ENCODE results near the gene PTPN23. TPM values are rescaled to one million over a fixed set of nuclear protein-coding genes. Genes with fewer than 3 reads are reported as not detected.

Gene PTPN23
- total and polyA plus RNA-seq, 8 donors: 8.6 to 120 (median 27.6) TPM

GRCh38 chr3:47381317-47382157, 716 bp downstream of the PTPN23 start:
- no peaks in the 10 kb centered on the region for H3K27me3 ChIP-seq
- H3K4me1 ChIP-seq: peaks cover 36 to 82% (median 61%) of the 10 kb centered on the region in 4 donors
- peak overlapping the region; percentile 94 to 98 (median 95) for H3K27ac ChIP-seq
- peak; percentile 82 to 96 for DNase-seq
- H3K9me3 ChIP-seq: no peaks in the 10 kb centered on the region
- intact Hi-C loops (cut with DNase I; ENCODE audit: low total_unique reads): no loop called here
- H3K4me3 ChIP-seq: peak overlapping the region; percentile 77 to 100 (median 81)
- TF ChIP-seq EP300 (IDR thresholded peaks at IDR 0.05) (no peak), POLR2AphosphoS5 (IDR thresholded peaks at IDR 0.05) (peak; percentile 14 to 49 (median 41))
- peaks cover 0 to 9% (median 3%) of the 10 kb centered on the region in 4 donors for H3K36me3 ChIP-seq
- WGBS, 5 donors: 4 to 5% (median 4%) methylated on average over 34 to 44 of the region's 44 CpGs

GRCh38 chr3:47384425-47384824, 3.6 kb downstream of the PTPN23 start:
- no peak for DNase-seq
- H3K9me3 ChIP-seq: no peaks in the 10 kb centered on the region
- peaks cover 5 to 31% (median 16%) of the 10 kb centered on the region in 4 donors for H3K36me3 ChIP-seq
- H3K4me3 ChIP-seq: no peak overlapping the region
- 73 to 86% (median 79%) methylated on average over 4 of the region's 4 CpGs for WGBS, 5 donors
- peaks cover 31 to 70% (median 52%) of the 10 kb centered on the region in 4 donors for H3K4me1 ChIP-seq
- intact Hi-C loops (cut with DNase I; ENCODE audit: low total_unique reads): no loop called here
- H3K27me3 ChIP-seq: no peaks in the 10 kb centered on the region
- TF ChIP-seq EP300 (IDR thresholded peaks at IDR 0.05) (no peak), POLR2AphosphoS5 (IDR thresholded peaks at IDR 0.05) (no peak), CTCF (IDR thresholded peaks at IDR 0.05) (no peak), POLR2A (IDR thresholded peaks at IDR 0.05) (no peak)
- H3K27ac ChIP-seq: no peak overlapping the region

GRCh38 chr3:47385007-47385406, 4.2 kb downstream of the PTPN23 start:
- no peaks in the 10 kb centered on the region for H3K27me3 ChIP-seq
- peaks cover 25 to 64% (median 47%) of the 10 kb centered on the region in 4 donors for H3K4me1 ChIP-seq
- DNase-seq: peak in 1 of 2 donors; percentile 28
- intact Hi-C loops (cut with DNase I; ENCODE audit: low total_unique reads): no loop called here
- H3K27ac ChIP-seq: peak overlapping the region in 2 of 5 donors; percentile 29 to 32
- WGBS, 5 donors: 67 to 83% (median 77%) methylated on average over 4 of the region's 4 CpGs
- peaks cover 5 to 32% (median 16%) of the 10 kb centered on the region in 4 donors for H3K36me3 ChIP-seq
- H3K4me3 ChIP-seq: no peak overlapping the region
- no peaks in the 10 kb centered on the region for H3K9me3 ChIP-seq
- TF ChIP-seq EP300 (IDR thresholded peaks at IDR 0.05) (no peak), CTCF (IDR thresholded peaks at IDR 0.05) (no peak), POLR2A (IDR thresholded peaks at IDR 0.05) (no peak), POLR2AphosphoS5 (IDR thresholded peaks at IDR 0.05) (no peak)

GRCh38 chr3:47385796-47386195, 5.0 kb downstream of the PTPN23 start:
- 64 to 82% (median 67%) methylated on average over 2 of the region's 2 CpGs for whole genome bisulfite sequencing, 5 donors
- DNase-seq: no peak
- peaks cover 8 to 32% (median 18%) of the 10 kb centered on the region in 4 donors for H3K36me3 ChIP-seq

More at GRCh38 chr3:47385796-47386195, 5.0 kb downstream of the PTPN23 start:
- Histone ChIP-seq H3K27me3 (no peaks in the 10 kb centered on the region), H3K4me1 (peaks cover 25 to 62% (median 43%) of the 10 kb centered on the region in 4 donors), H3K27ac (peak overlapping the region in 2 of 5 donors; percentile 29 to 32), H3K4me3 (no peak overlapping the region), H3K9me3 (no peaks in the 10 kb centered on the region)
- TF ChIP-seq CTCF (IDR thresholded peaks at IDR 0.05): no peak
- intact Hi-C loops (cut with DNase I; ENCODE audit: low total_unique reads): no loop called here
